Loucy (cell line): ENCODE data around the gene KCNK7.

ENCODE experiments used
- H2AFZ ChIP-seq: fragments of 200-600 bp; sonication (generic); 2 replicates; pipeline ENCODE4 v1.6.0; 2016; ENCODE audit warnings: antibody characterized with exemption, mild to moderate bottlenecking, low read length, moderate library complexity
- H3F3A ChIP-seq: fragments of 200-600 bp; 2 replicates; pipeline ENCODE4 v1.6.0; 2016; ENCODE audit warnings: antibody characterized with exemption, low read depth, mild to moderate bottlenecking
- H3K27me3 ChIP-seq: fragments of 200-600 bp; sonication (generic); 2 replicates; pipeline ENCODE4 v1.6.1; 2014; ENCODE audit warnings: low read length, mild to moderate bottlenecking; ENCODE audit not compliant: insufficient read depth, poor library complexity, severe bottlenecking
- H3K36me3 ChIP-seq: fragments of 200-600 bp; sonication (generic); 2 replicates; pipeline ENCODE4 v1.6.1; 2016; ENCODE audit warnings: low read length; ENCODE audit not compliant: insufficient read depth
- H3K4me1 ChIP-seq: fragments of 200-600 bp; sonication (generic); 2 replicates; pipeline ENCODE4 v1.5.1; 2014; ENCODE audit warnings: low read length, mild to moderate bottlenecking; ENCODE audit not compliant: insufficient read depth, poor library complexity, severe bottlenecking
- H3K4me2 ChIP-seq: fragments of 200-600 bp; sonication (generic); 2 replicates; pipeline ENCODE4 v1.6.0; 2014; ENCODE audit warnings: antibody characterized with exemption, low read length, low read depth, mild to moderate bottlenecking; ENCODE audit not compliant: poor library complexity, severe bottlenecking
- H3K4me3 ChIP-seq: fragments of 200-600 bp; sonication (generic); 2 replicates; pipeline ENCODE4 v1.5.1; 2014; ENCODE audit warnings: low read length, mild to moderate bottlenecking, mixed read lengths; ENCODE audit not compliant: poor library complexity, severe bottlenecking
- H3K79me2 ChIP-seq: fragments of 200-600 bp; sonication (generic); 2 replicates; pipeline ENCODE4 v1.6.1; 2014; ENCODE audit warnings: low read length; ENCODE audit not compliant: insufficient read depth
- H3K9ac ChIP-seq: fragments of 200-600 bp; sonication (generic); 2 replicates; pipeline ENCODE4 v1.6.0; 2014; ENCODE audit warnings: mild to moderate bottlenecking, low read depth, low read length, moderate library complexity; ENCODE audit not compliant: poor library complexity, severe bottlenecking
- H3K9me2 ChIP-seq: fragments of 200-600 bp; sonication (generic); replicated peaks from 2 replicates; pipeline ENCODE4 v1.6.1; 2016; ENCODE audit warnings: low read depth, low read length, mixed read lengths
- H3K9me3 ChIP-seq: fragments of 200-600 bp; sonication (generic); 2 replicates; pipeline ENCODE4 v1.6.1; 2014; ENCODE audit warnings: mild to moderate bottlenecking, antibody characterized with exemption, low read length, low read depth; ENCODE audit not compliant: insufficient read depth
- H4K20me1 ChIP-seq: fragments of 200-600 bp; sonication (generic); 2 replicates; pipeline ENCODE4 v1.6.0; 2014; ENCODE audit warnings: antibody characterized with exemption, low read length, mild to moderate bottlenecking; ENCODE audit not compliant: insufficient read depth, poor library complexity, severe bottlenecking
- CTCF ChIP-seq: fragments of 200-600 bp; sonication (generic); conservative IDR thresholded peaks from 2 replicates; pipeline ENCODE4 v1.5.1; 2014; ENCODE audit warnings: mild to moderate bottlenecking, antibody characterized with exemption, low read length
- EZH2phosphoT487 ChIP-seq: fragments of 200-600 bp; IDR thresholded peaks from 2 replicates; pipeline ENCODE4 v1.6.1; 2018; ENCODE audit warnings: antibody characterized with exemption, mild to moderate bottlenecking, moderate library complexity, borderline replicate concordance

KCNK7 gene

DNA sequence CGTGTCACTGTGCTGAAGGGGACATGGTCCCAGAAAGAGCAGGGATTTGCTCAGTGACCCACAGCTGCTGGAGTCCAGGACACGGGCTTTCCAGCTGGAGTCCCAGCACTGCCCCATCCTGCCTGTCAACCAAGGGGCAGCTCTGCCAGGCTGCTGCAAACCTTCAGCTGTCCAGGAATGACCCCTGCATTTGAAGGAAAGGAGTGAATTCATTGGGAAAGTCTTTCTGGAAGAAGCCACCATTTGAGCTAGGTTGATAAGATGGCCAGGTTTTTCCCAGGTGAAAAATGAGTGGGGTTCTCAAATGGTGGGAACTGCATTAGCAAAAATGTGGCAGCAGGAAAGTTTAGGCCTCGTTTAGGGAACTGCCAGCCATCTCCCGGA, 9.4 kb downstream of the KCNK7 start:
- Histone ChIP-seq H3F3A (no peaks in the 10 kb centered on the region), H3K9me3 (no peaks in the 10 kb centered on the region), H4K20me1 (peaks cover 2% of the 10 kb centered on the region), H3K9me2 (no peaks in the 10 kb centered on the region), H3K4me1 (peaks cover 20% of the 10 kb centered on the region), H3K9ac (no peak overlapping the region), H3K27me3 (no peaks in the 10 kb centered on the region), H3K4me3 (no peak overlapping the region), H3K36me3 (no peaks in the 10 kb centered on the region), H3K4me2 (no peak overlapping the region), H2AFZ (no peak overlapping the region), H3K79me2 (no peaks in the 10 kb centered on the region)
- TF ChIP-seq EZH2phosphoT487: no peak
- TF ChIP-seq CTCF: no peak

- Histone ChIP-seq H3K9ac (no peak overlapping the region), H3K79me2 (no peaks in the 10 kb centered on the region), H3K4me2 (no peak overlapping the region), H3F3A (no peaks in the 10 kb centered on the region), H2AFZ (no peak overlapping the region), H3K4me3 (no peak overlapping the region), H4K20me1 (peaks cover 2% of the 10 kb centered on the region), H3K9me3 (no peaks in the 10 kb centered on the region), H3K4me1 (peaks cover 20% of the 10 kb centered on the region), H3K36me3 (no peaks in the 10 kb centered on the region), H3K9me2 (no peaks in the 10 kb centered on the region), H3K27me3 (no peaks in the 10 kb centered on the region)
- no peak for TF ChIP-seq EZH2phosphoT487
- TF ChIP-seq CTCF: no peak
Observed at GRCh38 chr11:65585396-65586246, 10.0 kb downstream of the KCNK7 start.

DNA sequence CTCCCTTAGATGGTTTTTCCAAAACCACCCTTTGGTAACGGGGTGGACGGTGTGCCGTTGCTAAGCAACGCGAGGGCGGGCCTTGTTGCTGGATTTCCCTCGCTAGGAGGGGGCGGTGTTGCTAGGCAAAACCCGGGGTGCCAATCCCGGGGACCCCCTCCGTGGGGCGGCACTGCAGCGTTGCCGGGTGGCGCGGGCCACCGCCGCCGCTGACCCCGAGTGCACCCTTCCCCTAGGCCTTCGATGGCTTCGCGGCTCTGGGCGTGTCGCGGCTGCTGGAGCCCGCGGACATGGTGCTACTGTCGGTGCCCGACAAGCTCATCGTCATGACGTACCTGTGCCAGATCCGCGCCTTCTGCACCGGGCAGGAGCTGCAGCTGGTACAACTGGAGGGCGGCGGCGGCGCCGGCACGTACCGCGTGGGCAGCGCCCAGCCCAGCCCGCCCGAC, 10.9 kb downstream of the KCNK7 start:
- Histone ChIP-seq H3K79me2 (no peaks in the 10 kb centered on the region), H3K27me3 (no peaks in the 10 kb centered on the region), H3K4me1 (peaks cover 19% of the 10 kb centered on the region), H3K9ac (no peak overlapping the region), H4K20me1 (peaks cover 2% of the 10 kb centered on the region), H3F3A (no peaks in the 10 kb centered on the region), H3K9me3 (no peaks in the 10 kb centered on the region), H3K9me2 (no peaks in the 10 kb centered on the region), H3K36me3 (no peaks in the 10 kb centered on the region), H3K4me3 (no peak overlapping the region), H2AFZ (no peak overlapping the region), H3K4me2 (no peak overlapping the region)
- TF ChIP-seq CTCF (no peak), EZH2phosphoT487 (no peak)
